HepG2 (cell line): Measurements from ENCODE around the gene PXDC1. TPM values are rescaled to one million over a fixed set of nuclear protein-coding genes. Genes with fewer than 3 reads are reported as not detected.

Experiments
- ATAC-seq: fragments of 200-7000 bp; cut with Tn5 transposase; 3 replicates; pipeline ENCODE4 v1.9.1; 2020; ENCODE audit warnings: mild to moderate bottlenecking, moderate library complexity
- BruUV-seq: library from RNA; stranded (reverse); fragments of 400-500 nt; replicated peaks from 2 replicates; lab custom pipeline; 2021; lab: Mats Ljungman, UMichigan
- CTCF ChIA-PET: fragments of 300-600 bp; formaldehyde crosslinking; extraction: SDS; loops from one replicate; lab custom pipeline; 2021; ENCODE audit warnings: low total read pairs, inconsistent platforms, low intra/inter-chr PET ratio; lab: Yijun Ruan, JAX
- POLR2A ChIA-PET: fragments of 350-600 bp; sonication (Branson Sonifier 250); formaldehyde crosslinking; loops from one replicate; lab custom pipeline; 2020; ENCODE audit warnings: antibody characterized with exemption, inconsistent platforms; lab: Yijun Ruan, JAX
- DNase-seq: peaks from one replicate; pipeline ENCODE4 v3.0.0-alpha.2; 2015; ENCODE audit warnings: low spot score
- FAIRE-seq: peaks from 3 replicates; lab custom pipeline; 2011; peaks lifted over from hg19 to GRCh38; lab: Jason Lieb, UNC
- H2AFZ ChIP-seq: one replicate; pipeline ENCODE4 v1.6.1; 2011; ENCODE audit warnings: low read length, inconsistent platforms
- H3K27ac ChIP-seq: fragments of 300-600 bp; 3 replicates; pipeline ENCODE4 v1.8.0; 2011; ENCODE audit warnings: mixed run types, mild to moderate bottlenecking, mixed read lengths, low read length, inconsistent platforms; ENCODE audit not compliant: insufficient read depth; ENCODE audit errors: extremely low read length
- H3K27me3 ChIP-seq, 2 experiments: fragments of 200-600 bp in 1 of 2; 2 replicates in 1 of 2; 3 replicates in 1 of 2; pipeline versions ENCODE4 v1.6.0 to v1.8.0; 2011; ENCODE audit warnings: low read length in 2 of 2, mild to moderate bottlenecking in 2 of 2, moderate library complexity in 2 of 2, inconsistent platforms in 1 of 2; ENCODE audit not compliant: insufficient read depth in 2 of 2, control insufficient read depth in 1 of 2
- H3K36me3 ChIP-seq, 2 experiments: fragments of 200-600 bp in 1 of 2; replicated peaks in 1 of 2; 2 replicates in 1 of 2; 3 replicates in 1 of 2; pipeline versions ENCODE4 v1.5.1 to v1.8.0; 2011; ENCODE audit warnings: low read length in 2 of 2, inconsistent platforms in 1 of 2; ENCODE audit not compliant: insufficient read depth in 2 of 2, control insufficient read depth in 1 of 2
- H3K4me1 ChIP-seq: 2 replicates; pipeline ENCODE4 v1.5.1; 2012; ENCODE audit warnings: low read length, inconsistent platforms; ENCODE audit not compliant: insufficient read depth
- H3K4me2 ChIP-seq: 2 replicates; pipeline ENCODE4 v1.6.0; 2011; ENCODE audit warnings: low read depth, low read length, inconsistent platforms
- H3K4me3 ChIP-seq, 3 experiments: fragments of 200-600 bp in 1 of 3; sonication (generic), shearing (Covaris generic) in 1 of 3; replicated peaks in 1 of 3; 2 replicates each; pipeline ENCODE4 v1.5.1; 2011 to 2016; ENCODE audit warnings: low read length in 3 of 3, inconsistent platforms in 2 of 3, low read depth in 2 of 3, mild to moderate bottlenecking in 2 of 3, control low read depth in 1 of 3, mixed read lengths in 1 of 3; ENCODE audit not compliant: insufficient read depth in 1 of 3
- H3K79me2 ChIP-seq: one replicate; pipeline ENCODE4 v1.6.1; 2011; ENCODE audit warnings: low read length, inconsistent platforms; ENCODE audit not compliant: insufficient read depth
- H3K9ac ChIP-seq: 2 replicates; pipeline ENCODE4 v1.6.0; 2011; ENCODE audit warnings: mild to moderate bottlenecking, low read depth, low read length, inconsistent platforms; ENCODE audit not compliant: insufficient read depth
- H3K9me3 ChIP-seq: 2 replicates; pipeline ENCODE4 v1.5.1; 2012; ENCODE audit warnings: mild to moderate bottlenecking, low read length
- H4K20me1 ChIP-seq: 2 replicates; pipeline ENCODE4 v1.6.0; 2011; ENCODE audit warnings: inconsistent platforms, mild to moderate bottlenecking, low read length, moderate library complexity; ENCODE audit not compliant: insufficient read depth
- ATF7-NPFF ChIP-seq: sonication (generic); formaldehyde crosslinking; IDR thresholded peaks from 2 replicates; pipeline ENCODE4 v1.8.1; 2023; ENCODE audit warnings: mild to moderate bottlenecking, low read depth, missing genetic modification reagents, moderate library complexity
- CREB1 ChIP-seq, 2 experiments: fragments of 450-650 bp in 1 of 2; IDR thresholded peaks; 2 replicates each; pipeline ENCODE4 v1.6.1; 2016 to 2017; ENCODE audit warnings: control low read depth in 1 of 2, mild to moderate bottlenecking in 1 of 2, missing compliant biosample characterization in 1 of 2, missing genetic modification characterization in 1 of 2
- MEIS2 ChIP-seq: sonication (generic); formaldehyde crosslinking; IDR thresholded peaks from 2 replicates; pipeline ENCODE4 v1.9.0; 2021; ENCODE audit warnings: mild to moderate bottlenecking, missing genetic modification reagents
- POLR2AphosphoS2 ChIP-seq: IDR thresholded peaks from 2 replicates; pipeline ENCODE4 v1.6.1; 2011; ENCODE audit warnings: low read depth, low read length, improper control_type of control experiment
- SMAD9 ChIP-seq: sonication (generic); formaldehyde crosslinking; IDR thresholded peaks from 2 replicates; pipeline ENCODE4 v1.5.1; 2020; ENCODE audit warnings: mild to moderate bottlenecking, missing genetic modification reagents
- SMYD3 ChIP-seq: sonication (generic); formaldehyde crosslinking; IDR thresholded peaks from 2 replicates; pipeline ENCODE4 v1.8.1; 2023; ENCODE audit warnings: mild to moderate bottlenecking, missing genetic modification reagents
- U2AF2 ChIP-seq: fragments of 200-400 bp; formaldehyde crosslinking; IDR thresholded peaks from 2 replicates; pipeline ENCODE4 v1.6.1; 2017; ENCODE audit warnings: low read depth, mild to moderate bottlenecking, low read length
- ZFP41 ChIP-seq: sonication (generic); formaldehyde crosslinking; IDR thresholded peaks from 2 replicates; pipeline ENCODE4 v1.4.0; 2020; ENCODE audit warnings: mild to moderate bottlenecking, missing genetic modification reagents, borderline replicate concordance
- ZNF7 ChIP-seq: IDR thresholded peaks from 2 replicates; pipeline ENCODE4 v1.6.1; 2016; ENCODE audit warnings: missing biosample characterization, missing genetic modification reagents
- ZNF776 ChIP-seq: sonication (generic); formaldehyde crosslinking; IDR thresholded peaks from 2 replicates; pipeline ENCODE4 v1.4.0; 2020; ENCODE audit warnings: mild to moderate bottlenecking, missing genetic modification reagents
- WGBS: methylation state at CpG from one replicate; pipeline ENCODE4 v1.1.6; 2017; ENCODE audit warnings: low lambda C conversion rate; 5-methylcytosine and 5-hydroxymethylcytosine counted together
- in situ Hi-C: cut with HindIII; loops from 2 replicates; pipeline ENCODE4 v1.10.0; 2017; ENCODE audit warnings: low pct_unique_long_range_greater_than_20kb; ENCODE audit not compliant: extremely low pct_ligation_motif_present
- intact Hi-C: fragments of 100-400 bp; cut with micrococcal nuclease; formaldehyde crosslinking; loops from one replicate; pipeline ENCODE4 v1.10.0; 2022; ENCODE audit not compliant: unreplicated experiment
- polyA plus RNA-seq, 8 experiments: library from polyadenylated mRNA; depleted of rRNA in 3 of 8; stranded (reverse) in 7 of 8; unstranded in 1 of 8; fragments of >200 nt; fragmentation: Illumina TruSeq in 4 of 8; extraction: Trizol in 4 of 8; gene quantifications; 2 replicates each; pipeline versions ENCODE4 v1.2.1 to v1.2.3, GENCODE V29; 2011 to 2016; ENCODE audit warnings: low read depth in 4 of 8, missing spikeins in 1 of 8, mixed read lengths in 1 of 8; ENCODE audit not compliant: insufficient read depth in 1 of 8
- total RNA-seq, 5 experiments: library from RNA; depleted of rRNA; stranded (reverse); fragments of >200 nt; fragmentation: Illumina TruSeq; extraction: Trizol; gene quantifications; 2 replicates each; pipeline ENCODE4 v1.2.3, GENCODE V29; 2016; ENCODE audit warnings: low read depth in 1 of 5
- TF ChIP-seq, protein P1 (sequence below): sonication (generic); formaldehyde crosslinking; IDR thresholded peaks from 2 replicates; pipeline ENCODE4 v1.8.1; 2023; ENCODE audit warnings: missing genetic modification reagents, inconsistent platforms, borderline replicate concordance
- TF ChIP-seq, protein P2 (sequence below): sonication (generic); formaldehyde crosslinking; IDR thresholded peaks from 2 replicates; pipeline ENCODE4 v1.5.0; 2020; ENCODE audit warnings: missing genetic modification reagents
- TF ChIP-seq, protein P3 (sequence below): sonication (generic); formaldehyde crosslinking; IDR thresholded peaks from 2 replicates; pipeline ENCODE4 v1.8.1; 2023; ENCODE audit warnings: mild to moderate bottlenecking, missing genetic modification reagents
- TF ChIP-seq, protein P4 (sequence below): IDR thresholded peaks from 2 replicates; pipeline ENCODE4 v1.6.1; 2012; ENCODE audit warnings: low read length, improper control_type of control experiment
- TF ChIP-seq, protein P5 (sequence below): sonication (generic); formaldehyde crosslinking; IDR thresholded peaks from 2 replicates; pipeline ENCODE4 v1.8.0; 2022; ENCODE audit warnings: missing genetic modification reagents, mild to moderate bottlenecking, borderline replicate concordance

Gene PXDC1
- total and polyA plus RNA-seq, 2 of the 13 experiments (the other 11 are each of a cell fraction or from before 2014, with no cell fraction given), result 32.4 to 34.7 TPM

DNA sequence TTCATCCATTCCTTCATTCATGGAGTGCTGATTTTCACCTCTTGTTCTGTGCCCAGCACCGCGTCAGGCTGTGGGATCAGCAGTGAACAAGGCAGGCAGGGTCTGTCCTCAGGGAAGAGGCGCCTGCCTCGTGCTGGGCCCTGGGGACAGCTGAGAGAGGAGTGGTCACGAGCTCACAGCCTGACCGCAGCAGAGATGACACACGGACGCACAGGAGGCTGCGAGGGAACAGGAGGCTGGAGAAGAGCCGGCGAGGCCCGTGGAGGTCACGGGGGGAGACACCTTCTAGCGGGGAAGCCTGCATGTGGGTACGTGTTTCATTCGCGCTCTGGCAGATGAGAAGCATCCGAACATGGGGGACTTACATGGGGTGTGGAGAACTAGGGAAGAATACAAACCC, 27.5 kb downstream of the PXDC1 start:
- Histone ChIP-seq H4K20me1 (peaks cover 15% of the 10 kb centered on the region), H3K9ac (no peak overlapping the region), H3K9me3 (no peaks in the 10 kb centered on the region), H3K36me3 (peaks cover 56 to 72% of the 10 kb centered on the region in 2 experiments), H3K27ac (no peak overlapping the region), H2AFZ (no peak overlapping the region), H3K4me2 (no peak overlapping the region), H3K4me1 (no peaks in the 10 kb centered on the region), H3K79me2 (no peaks in the 10 kb centered on the region), H3K27me3 (no peaks in the 10 kb centered on the region), H3K4me3 (no peak overlapping the region)
- no peak for ATAC-seq
- intact Hi-C loops (no loop called here), in situ Hi-C loops (no loop called here)
- ChIA-PET POLR2A (no interaction called here), CTCF (no interaction called here)
- no peak for DNase-seq
- BruUV-seq, result no TSS peak
- no peak for FAIRE-seq
- WGBS, result 91% methylated on average over 18 of the region's 18 CpGs
- TF ChIP-seq ZNF776 (no peak), ZNF7 (CRISPR knock-in tag) (no peak), ATF7-NPFF (CRISPR knock-in tag) (no peak), ZFP41 (CRISPR knock-in tag) (no peak), SMYD3 (CRISPR knock-in tag) (no peak), MEIS2 (CRISPR knock-in tag) (no peak), U2AF2 (no peak), CREB1 (IDR thresholded peaks at IDR 0.05) (no peak), CREB1 (CRISPR knock-in tag; IDR thresholded peaks at IDR 0.05) (no peak), SMAD9 (no peak), POLR2AphosphoS2 (no peak)
- TF ChIP-seq, protein P1, sequence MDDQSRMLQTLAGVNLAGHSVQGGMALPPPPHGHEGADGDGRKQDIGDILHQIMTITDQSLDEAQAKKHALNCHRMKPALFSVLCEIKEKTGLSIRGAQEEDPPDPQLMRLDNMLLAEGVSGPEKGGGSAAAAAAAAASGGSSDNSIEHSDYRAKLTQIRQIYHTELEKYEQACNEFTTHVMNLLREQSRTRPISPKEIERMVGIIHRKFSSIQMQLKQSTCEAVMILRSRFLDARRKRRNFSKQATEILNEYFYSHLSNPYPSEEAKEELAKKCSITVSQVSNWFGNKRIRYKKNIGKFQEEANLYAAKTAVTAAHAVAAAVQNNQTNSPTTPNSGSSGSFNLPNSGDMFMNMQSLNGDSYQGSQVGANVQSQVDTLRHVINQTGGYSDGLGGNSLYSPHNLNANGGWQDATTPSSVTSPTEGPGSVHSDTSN (CRISPR knock-in tag), result no peak
- TF ChIP-seq, protein P2, sequence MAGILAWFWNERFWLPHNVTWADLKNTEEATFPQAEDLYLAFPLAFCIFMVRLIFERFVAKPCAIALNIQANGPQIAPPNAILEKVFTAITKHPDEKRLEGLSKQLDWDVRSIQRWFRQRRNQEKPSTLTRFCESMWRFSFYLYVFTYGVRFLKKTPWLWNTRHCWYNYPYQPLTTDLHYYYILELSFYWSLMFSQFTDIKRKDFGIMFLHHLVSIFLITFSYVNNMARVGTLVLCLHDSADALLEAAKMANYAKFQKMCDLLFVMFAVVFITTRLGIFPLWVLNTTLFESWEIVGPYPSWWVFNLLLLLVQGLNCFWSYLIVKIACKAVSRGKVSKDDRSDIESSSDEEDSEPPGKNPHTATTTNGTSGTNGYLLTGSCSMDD, result no peak
- TF ChIP-seq, protein P3, sequence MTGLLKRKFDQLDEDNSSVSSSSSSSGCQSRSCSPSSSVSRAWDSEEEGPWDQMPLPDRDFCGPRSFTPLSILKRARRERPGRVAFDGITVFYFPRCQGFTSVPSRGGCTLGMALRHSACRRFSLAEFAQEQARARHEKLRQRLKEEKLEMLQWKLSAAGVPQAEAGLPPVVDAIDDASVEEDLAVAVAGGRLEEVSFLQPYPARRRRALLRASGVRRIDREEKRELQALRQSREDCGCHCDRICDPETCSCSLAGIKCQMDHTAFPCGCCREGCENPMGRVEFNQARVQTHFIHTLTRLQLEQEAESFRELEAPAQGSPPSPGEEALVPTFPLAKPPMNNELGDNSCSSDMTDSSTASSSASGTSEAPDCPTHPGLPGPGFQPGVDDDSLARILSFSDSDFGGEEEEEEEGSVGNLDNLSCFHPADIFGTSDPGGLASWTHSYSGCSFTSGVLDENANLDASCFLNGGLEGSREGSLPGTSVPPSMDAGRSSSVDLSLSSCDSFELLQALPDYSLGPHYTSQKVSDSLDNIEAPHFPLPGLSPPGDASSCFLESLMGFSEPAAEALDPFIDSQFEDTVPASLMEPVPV, result no peak
- TF ChIP-seq, protein P4, sequence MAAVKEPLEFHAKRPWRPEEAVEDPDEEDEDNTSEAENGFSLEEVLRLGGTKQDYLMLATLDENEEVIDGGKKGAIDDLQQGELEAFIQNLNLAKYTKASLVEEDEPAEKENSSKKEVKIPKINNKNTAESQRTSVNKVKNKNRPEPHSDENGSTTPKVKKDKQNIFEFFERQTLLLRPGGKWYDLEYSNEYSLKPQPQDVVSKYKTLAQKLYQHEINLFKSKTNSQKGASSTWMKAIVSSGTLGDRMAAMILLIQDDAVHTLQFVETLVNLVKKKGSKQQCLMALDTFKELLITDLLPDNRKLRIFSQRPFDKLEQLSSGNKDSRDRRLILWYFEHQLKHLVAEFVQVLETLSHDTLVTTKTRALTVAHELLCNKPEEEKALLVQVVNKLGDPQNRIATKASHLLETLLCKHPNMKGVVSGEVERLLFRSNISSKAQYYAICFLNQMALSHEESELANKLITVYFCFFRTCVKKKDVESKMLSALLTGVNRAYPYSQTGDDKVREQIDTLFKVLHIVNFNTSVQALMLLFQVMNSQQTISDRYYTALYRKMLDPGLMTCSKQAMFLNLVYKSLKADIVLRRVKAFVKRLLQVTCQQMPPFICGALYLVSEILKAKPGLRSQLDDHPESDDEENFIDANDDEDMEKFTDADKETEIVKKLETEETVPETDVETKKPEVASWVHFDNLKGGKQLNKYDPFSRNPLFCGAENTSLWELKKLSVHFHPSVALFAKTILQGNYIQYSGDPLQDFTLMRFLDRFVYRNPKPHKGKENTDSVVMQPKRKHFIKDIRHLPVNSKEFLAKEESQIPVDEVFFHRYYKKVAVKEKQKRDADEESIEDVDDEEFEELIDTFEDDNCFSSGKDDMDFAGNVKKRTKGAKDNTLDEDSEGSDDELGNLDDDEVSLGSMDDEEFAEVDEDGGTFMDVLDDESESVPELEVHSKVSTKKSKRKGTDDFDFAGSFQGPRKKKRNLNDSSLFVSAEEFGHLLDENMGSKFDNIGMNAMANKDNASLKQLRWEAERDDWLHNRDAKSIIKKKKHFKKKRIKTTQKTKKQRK, result no peak
- TF ChIP-seq, protein P5, sequence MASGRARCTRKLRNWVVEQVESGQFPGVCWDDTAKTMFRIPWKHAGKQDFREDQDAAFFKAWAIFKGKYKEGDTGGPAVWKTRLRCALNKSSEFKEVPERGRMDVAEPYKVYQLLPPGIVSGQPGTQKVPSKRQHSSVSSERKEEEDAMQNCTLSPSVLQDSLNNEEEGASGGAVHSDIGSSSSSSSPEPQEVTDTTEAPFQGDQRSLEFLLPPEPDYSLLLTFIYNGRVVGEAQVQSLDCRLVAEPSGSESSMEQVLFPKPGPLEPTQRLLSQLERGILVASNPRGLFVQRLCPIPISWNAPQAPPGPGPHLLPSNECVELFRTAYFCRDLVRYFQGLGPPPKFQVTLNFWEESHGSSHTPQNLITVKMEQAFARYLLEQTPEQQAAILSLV, result no peak
